Mesendoderm (in vitro differentiated cells): ENCODE data around the gene IGF2BP1.

Source experiments
- DNase-seq: peaks from one replicate; pipeline ENCODE4 v3.0.0; 2013
- H2AK5ac ChIP-seq: 2 replicates; pipeline ENCODE4 v1.6.1; 2013; ENCODE audit warnings: low read length, inconsistent platforms
- H2BK120ac ChIP-seq: 2 replicates; pipeline ENCODE4 v1.6.1; 2013; ENCODE audit warnings: low read depth, mild to moderate bottlenecking, low read length, moderate library complexity, mixed read lengths
- H2BK15ac ChIP-seq: replicated peaks from 2 replicates; pipeline ENCODE4 v1.6.1; 2013; ENCODE audit warnings: low read depth, mild to moderate bottlenecking, moderate library complexity
- H2BK5ac ChIP-seq: 2 replicates; pipeline ENCODE4 v1.6.1; 2013; ENCODE audit warnings: low read length, inconsistent platforms
- H3K18ac ChIP-seq: 2 replicates; pipeline ENCODE4 v1.6.1; 2013; ENCODE audit warnings: mild to moderate bottlenecking, low read length, mixed read lengths
- H3K23ac ChIP-seq: one replicate; pipeline ENCODE4 v1.6.1; 2013; ENCODE audit warnings: low read length
- H3K27ac ChIP-seq: 2 replicates; pipeline ENCODE4 v1.5.1; 2013; ENCODE audit warnings: low read depth, mild to moderate bottlenecking, inconsistent platforms, low read length, moderate library complexity
- H3K27me3 ChIP-seq: 2 replicates; pipeline ENCODE4 v1.6.1; 2013; ENCODE audit warnings: low read length, control low read depth, mild to moderate bottlenecking, inconsistent platforms; ENCODE audit not compliant: insufficient read depth, poor library complexity
- H3K36me3 ChIP-seq: 2 replicates; pipeline ENCODE4 v1.6.1; 2013; ENCODE audit warnings: low read length, inconsistent platforms; ENCODE audit not compliant: control insufficient read depth, insufficient read depth
- H3K4ac ChIP-seq: one replicate; pipeline ENCODE4 v1.6.1; 2013; ENCODE audit warnings: low read depth, mild to moderate bottlenecking, low read length, moderate library complexity
- H3K4me1 ChIP-seq: 2 replicates; pipeline ENCODE4 v1.6.1; 2013; ENCODE audit warnings: low read depth, low read length, inconsistent platforms; ENCODE audit not compliant: control insufficient read depth
- H3K4me2 ChIP-seq: 2 replicates; pipeline ENCODE4 v1.6.1; 2013; ENCODE audit warnings: low read length
- H3K4me3 ChIP-seq: 2 replicates; pipeline ENCODE4 v1.5.1; 2013; ENCODE audit warnings: mild to moderate bottlenecking, low read length
- H3K56ac ChIP-seq: one replicate; pipeline ENCODE4 v1.6.1; 2013; ENCODE audit warnings: low read length
- H3K79me1 ChIP-seq: 2 replicates; pipeline ENCODE4 v1.6.1; 2013; ENCODE audit warnings: low read length, inconsistent platforms
- H3K79me2 ChIP-seq: 2 replicates; pipeline ENCODE4 v1.6.1; 2013; ENCODE audit warnings: mild to moderate bottlenecking, low read length; ENCODE audit not compliant: control insufficient read depth, insufficient read depth
- H3K9ac ChIP-seq: 2 replicates; pipeline ENCODE4 v1.6.1; 2013; ENCODE audit warnings: low read length, inconsistent platforms
- H4K5ac ChIP-seq: one replicate; pipeline ENCODE4 v1.6.1; 2013; ENCODE audit warnings: low read length
- H4K8ac ChIP-seq: one replicate; pipeline ENCODE4 v1.6.1; 2013; ENCODE audit warnings: low read depth, mild to moderate bottlenecking, control low read depth, low read length, moderate library complexity
- WGBS: extraction: QIAGEN DNeasy Blood & Tissue Kit; methylation state at CpG from one replicate; pipeline ENCODE4 v1.1.7; 2013; ENCODE audit warnings: low lambda C conversion rate, missing lambda C conversion rate; ENCODE audit not compliant: insufficient coverage; ENCODE audit errors: extremely low coverage; 5-methylcytosine and 5-hydroxymethylcytosine counted together

The IGF2BP1 gene

GRCh38 chr17:49018116-49018612 is 21.0 kb downstream of the IGF2BP1 start:
- Histone ChIP-seq H3K27ac (no peak overlapping the region), H4K5ac (no peak overlapping the region), H2BK5ac (no peak overlapping the region), H3K27me3 (no peaks in the 10 kb centered on the region), H4K8ac (no peak overlapping the region), H3K18ac (no peak overlapping the region), H3K4me3 (no peak overlapping the region), H2BK120ac (no peak overlapping the region), H3K36me3 (no peaks in the 10 kb centered on the region), H3K23ac (no peak overlapping the region), H3K79me2 (peaks cover 82% of the 10 kb centered on the region), H3K79me1 (peaks cover 9% of the 10 kb centered on the region), H3K4ac (no peak overlapping the region), H3K9ac (no peak overlapping the region), H3K4me1 (peaks cover 39% of the 10 kb centered on the region), H3K56ac (no peak overlapping the region), H3K4me2 (no peak overlapping the region), H2AK5ac (no peak overlapping the region), H2BK15ac (no peak overlapping the region)
- no peak for DNase-seq
- WGBS, result no CpG with 5 or more reads among the region's 4 CpGs

GRCh38 chr17:49018748-49019147 is 21.6 kb downstream of the IGF2BP1 start:
- Histone ChIP-seq H4K5ac (no peak overlapping the region), H3K4me1 (peaks cover 43% of the 10 kb centered on the region), H3K79me2 (peaks cover 87% of the 10 kb centered on the region), H2AK5ac (no peak overlapping the region), H3K36me3 (no peaks in the 10 kb centered on the region), H2BK5ac (no peak overlapping the region), H3K56ac (peak overlapping the region; percentile 5), H3K4me2 (no peak overlapping the region), H3K4me3 (no peak overlapping the region), H3K27me3 (no peaks in the 10 kb centered on the region), H3K79me1 (peaks cover 9% of the 10 kb centered on the region), H3K18ac (peak overlapping the region; percentile 78), H3K9ac (no peak overlapping the region), H2BK15ac (no peak overlapping the region), H2BK120ac (no peak overlapping the region), H3K27ac (no peak overlapping the region), H3K23ac (no peak overlapping the region), H3K4ac (no peak overlapping the region), H4K8ac (no peak overlapping the region)
- WGBS, result no CpG with 5 or more reads among the region's 1 CpG
- no peak for DNase-seq

GRCh38 chr17:49020609-49021008 is 23.4 kb downstream of the IGF2BP1 start:
- Histone ChIP-seq H3K79me1 (peaks cover 11% of the 10 kb centered on the region), H2BK15ac (no peak overlapping the region), H3K9ac (no peak overlapping the region), H3K18ac (peak overlapping the region; percentile 14), H4K8ac (no peak overlapping the region), H3K56ac (no peak overlapping the region), H3K27me3 (no peaks in the 10 kb centered on the region), H3K79me2 (peaks cover 84% of the 10 kb centered on the region), H4K5ac (no peak overlapping the region), H3K4me3 (no peak overlapping the region), H2BK5ac (no peak overlapping the region), H3K27ac (peak overlapping the region; percentile 90), H3K4me1 (peaks cover 34% of the 10 kb centered on the region), H2AK5ac (no peak overlapping the region), H3K4ac (no peak overlapping the region), H3K4me2 (no peak overlapping the region), H3K23ac (no peak overlapping the region), H2BK120ac (no peak overlapping the region), H3K36me3 (no peaks in the 10 kb centered on the region)
- no CpG with 5 or more reads among the region's 8 CpGs for WGBS
- no peak for DNase-seq

- Histone ChIP-seq H4K8ac (no peak overlapping the region), H3K27ac (peak overlapping the region; percentile 90), H3K9ac (peak overlapping the region; percentile 58), H3K79me1 (peaks cover 12% of the 10 kb centered on the region), H2BK15ac (no peak overlapping the region), H3K23ac (peak overlapping the region; percentile 54), H3K4ac (peak overlapping the region; percentile 75), H3K79me2 (peaks cover 83% of the 10 kb centered on the region), H3K4me2 (no peak overlapping the region), H2BK120ac (peak overlapping the region; percentile 63), H3K4me1 (peaks cover 29% of the 10 kb centered on the region), H3K56ac (peak overlapping the region; percentile 83), H4K5ac (no peak overlapping the region), H3K18ac (peak overlapping the region; percentile 69), H3K36me3 (peaks cover 2% of the 10 kb centered on the region), H3K27me3 (no peaks in the 10 kb centered on the region), H2BK5ac (no peak overlapping the region), H3K4me3 (no peak overlapping the region), H2AK5ac (peak overlapping the region; percentile 63)
- DNase-seq, result peak; percentile 68
- WGBS, result no CpG with 5 or more reads among the region's 5 CpGs
Measured at GRCh38 chr17:49021095-49021767, 24.0 kb downstream of the IGF2BP1 start.

GRCh38 chr17:49021768-49022103 is 24.6 kb downstream of the IGF2BP1 start:
- no peak overlapping the region for H4K8ac ChIP-seq
- H3K36me3 ChIP-seq, result peaks cover 3% of the 10 kb centered on the region
- H3K4me3 ChIP-seq, result no peak overlapping the region
- peak overlapping the region; percentile 69 for H3K18ac ChIP-seq
- H3K79me2 ChIP-seq, result peaks cover 82% of the 10 kb centered on the region
- peak overlapping the region; percentile 68 for H2BK5ac ChIP-seq
- H4K5ac ChIP-seq, result no peak overlapping the region
- H2AK5ac ChIP-seq, result peak overlapping the region; percentile 63
- H3K4me2 ChIP-seq, result peak overlapping the region; percentile 5
- H3K23ac ChIP-seq, result peak overlapping the region; percentile 54
- H3K4me1 ChIP-seq, result peaks cover 27% of the 10 kb centered on the region
- no peak for DNase-seq
- peak overlapping the region; percentile 58 for H3K9ac ChIP-seq
- H2BK120ac ChIP-seq, result peak overlapping the region; percentile 63
- whole genome bisulfite sequencing, result no CpG with 5 or more reads among the region's 2 CpGs
- H3K27ac ChIP-seq, result peak overlapping the region; percentile 90
- peak overlapping the region; percentile 84 for H3K4ac ChIP-seq
- peaks cover 13% of the 10 kb centered on the region for H3K79me1 ChIP-seq
- H2BK15ac ChIP-seq, result no peak overlapping the region
- H3K27me3 ChIP-seq, result no peaks in the 10 kb centered on the region
- peak overlapping the region; percentile 83 for H3K56ac ChIP-seq
